ENCODE measurements around the gene SMURF2. TPM values are rescaled to one million over a fixed set of nuclear protein-coding genes. Genes with fewer than 3 reads are reported as not detected.

The SMURF2 gene
- total and polyA plus RNA-seq, 2 experiments from 2014 or later = 17.1 to 31.3 TPM

- over 99% methylated on average over 6 of the region's 6 CpGs for WGBS (ENCODE audit: low lambda C conversion rate, missing lambda C conversion rate)
- TF ChIP-seq EZH2phosphoT487 (IDR thresholded peaks at IDR 0.05; ENCODE audit: low read depth, severe bottlenecking, unreplicated experiment) (no peak), EZH2 (IDR thresholded peaks at IDR 0.05; ENCODE audit: borderline replicate concordance) (no peak), CTCF (IDR thresholded peaks at IDR 0.05; ENCODE audit: poor library complexity) (no peak)
Measured at GRCh38 chr17:64520359-64520758, 141.7 kb downstream of the SMURF2 start.

GRCh38 chr17:64519601-64520000 is 142.5 kb downstream of the SMURF2 start:
- Histone ChIP-seq H3K36me3 (replicated peaks; ENCODE audit: insufficient read depth, low read depth) (peaks cover 16% of the 10 kb centered on the region), H3K4me1 (ENCODE audit: insufficient read depth) (no peaks in the 10 kb centered on the region), H3K79me2 (peaks cover 26% of the 10 kb centered on the region), H3K4me3 (no peak overlapping the region), H3K27ac (no peak overlapping the region), H3K9me3 (ENCODE audit: low read depth) (no peaks in the 10 kb centered on the region), H3K27me3 (no peaks in the 10 kb centered on the region), H3K9me2 (replicated peaks; ENCODE audit: insufficient read depth) (no peaks in the 10 kb centered on the region), H3K4me2 (no peak overlapping the region), H4K20me1 (ENCODE audit: insufficient read depth, poor library complexity, severe bottlenecking) (peaks cover under 1% of the 10 kb centered on the region), H2AFZ (no peak overlapping the region)
- DNase-seq (ENCODE audit: low spot score) = no peak
- WGBS (ENCODE audit: low lambda C conversion rate, missing lambda C conversion rate) = 93% methylated on average over 6 of the region's 6 CpGs
- no peak for TF ChIP-seq CTCF (IDR thresholded peaks at IDR 0.05; ENCODE audit: poor library complexity)
- TF ChIP-seq EZH2 (IDR thresholded peaks at IDR 0.05; ENCODE audit: borderline replicate concordance) = no peak
- TF ChIP-seq EZH2phosphoT487 (IDR thresholded peaks at IDR 0.05; ENCODE audit: low read depth, severe bottlenecking, unreplicated experiment) = no peak

More at GRCh38 chr17:64520359-64520758, 141.7 kb downstream of the SMURF2 start:
- Histone ChIP-seq H3K27ac (no peak overlapping the region), H2AFZ (no peak overlapping the region), H3K4me1 (ENCODE audit: insufficient read depth) (no peaks in the 10 kb centered on the region), H3K27me3 (no peaks in the 10 kb centered on the region), H4K20me1 (ENCODE audit: insufficient read depth, poor library complexity, severe bottlenecking) (no peaks in the 10 kb centered on the region), H3K4me3 (no peak overlapping the region), H3K4me2 (no peak overlapping the region), H3K9me2 (replicated peaks; ENCODE audit: insufficient read depth) (no peaks in the 10 kb centered on the region), H3K36me3 (replicated peaks; ENCODE audit: insufficient read depth, low read depth) (peaks cover 14% of the 10 kb centered on the region), H3K79me2 (peaks cover 20% of the 10 kb centered on the region), H3K9me3 (ENCODE audit: low read depth) (no peaks in the 10 kb centered on the region)
- DNase-seq (ENCODE audit: low spot score) = no peak

GRCh38 chr17:64515829-64516228 is 146.3 kb downstream of the SMURF2 start:
- Histone ChIP-seq H3K27me3 (no peaks in the 10 kb centered on the region), H4K20me1 (ENCODE audit: insufficient read depth, poor library complexity, severe bottlenecking) (peaks cover 14% of the 10 kb centered on the region), H3K27ac (no peak overlapping the region), H3K9me3 (ENCODE audit: low read depth) (no peaks in the 10 kb centered on the region), H2AFZ (no peak overlapping the region), H3K36me3 (replicated peaks; ENCODE audit: insufficient read depth, low read depth) (peaks cover 10% of the 10 kb centered on the region), H3K4me2 (no peak overlapping the region), H3K79me2 (peaks cover 43% of the 10 kb centered on the region), H3K4me3 (no peak overlapping the region), H3K9me2 (replicated peaks; ENCODE audit: insufficient read depth) (no peaks in the 10 kb centered on the region), H3K4me1 (ENCODE audit: insufficient read depth) (no peaks in the 10 kb centered on the region)
- WGBS (ENCODE audit: low lambda C conversion rate, missing lambda C conversion rate) = 93% methylated on average over 1 of the region's 1 CpG
- TF ChIP-seq EZH2 (IDR thresholded peaks at IDR 0.05; ENCODE audit: borderline replicate concordance) (no peak), EZH2phosphoT487 (IDR thresholded peaks at IDR 0.05; ENCODE audit: low read depth, severe bottlenecking, unreplicated experiment) (no peak), CTCF (IDR thresholded peaks at IDR 0.05; ENCODE audit: poor library complexity) (no peak)
- no peak for DNase-seq (ENCODE audit: low spot score)

GRCh38 chr17:64515419-64515818 is 146.7 kb downstream of the SMURF2 start:
- Histone ChIP-seq H3K27me3 (no peaks in the 10 kb centered on the region), H3K9me3 (ENCODE audit: low read depth) (no peaks in the 10 kb centered on the region), H3K36me3 (replicated peaks; ENCODE audit: insufficient read depth, low read depth) (peaks cover 10% of the 10 kb centered on the region), H3K4me1 (ENCODE audit: insufficient read depth) (no peaks in the 10 kb centered on the region), H3K79me2 (peaks cover 47% of the 10 kb centered on the region), H3K27ac (no peak overlapping the region), H2AFZ (no peak overlapping the region), H3K9me2 (replicated peaks; ENCODE audit: insufficient read depth) (no peaks in the 10 kb centered on the region), H3K4me3 (no peak overlapping the region), H4K20me1 (ENCODE audit: insufficient read depth, poor library complexity, severe bottlenecking) (peaks cover 16% of the 10 kb centered on the region), H3K4me2 (no peak overlapping the region)
- no peak for DNase-seq (ENCODE audit: low spot score)
- TF ChIP-seq CTCF (IDR thresholded peaks at IDR 0.05; ENCODE audit: poor library complexity) = no peak
- no peak for TF ChIP-seq EZH2phosphoT487 (IDR thresholded peaks at IDR 0.05; ENCODE audit: low read depth, severe bottlenecking, unreplicated experiment)
- TF ChIP-seq EZH2 (IDR thresholded peaks at IDR 0.05; ENCODE audit: borderline replicate concordance) = no peak
- 94% methylated on average over 2 of the region's 2 CpGs for WGBS (ENCODE audit: low lambda C conversion rate, missing lambda C conversion rate)

Measured in hepatocyte (in vitro differentiated cells).